ENCODE data around the gene FOXP1.

The FOXP1 gene

DNA sequence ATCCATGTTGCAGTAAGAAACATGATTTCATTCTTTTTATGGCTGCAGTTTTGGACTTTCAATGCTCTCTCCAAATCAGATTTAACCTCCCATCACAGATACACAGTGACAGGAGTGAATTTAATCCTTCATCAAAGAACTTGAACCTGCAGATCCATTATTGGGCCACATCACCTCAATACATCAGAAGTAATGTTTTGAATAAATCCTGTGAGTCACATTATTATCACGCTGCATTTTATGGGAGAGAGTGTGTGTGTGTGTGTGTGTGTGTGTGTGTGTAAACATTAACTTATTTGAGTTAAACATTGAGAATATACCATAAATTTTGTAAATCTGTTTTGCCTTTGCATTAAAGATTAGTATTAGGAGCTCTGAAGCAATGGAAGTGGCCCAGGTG, 316.7 kb downstream of the FOXP1 start:
- H3K36me3 Mint-ChIP-seq: no peaks in the 10 kb centered on the region
- H3K4me1 Mint-ChIP-seq: peaks cover 25% of the 10 kb centered on the region
- no peak overlapping the region for H3K4me3 Mint-ChIP-seq
- H3K27ac Mint-ChIP-seq: no peak overlapping the region
- ATAC-seq (no peak), DNase-seq (ENCODE audit: low spot score in 2 of 2) (no peak)
- H3K9me3 Mint-ChIP-seq: no peaks in the 10 kb centered on the region

DNA sequence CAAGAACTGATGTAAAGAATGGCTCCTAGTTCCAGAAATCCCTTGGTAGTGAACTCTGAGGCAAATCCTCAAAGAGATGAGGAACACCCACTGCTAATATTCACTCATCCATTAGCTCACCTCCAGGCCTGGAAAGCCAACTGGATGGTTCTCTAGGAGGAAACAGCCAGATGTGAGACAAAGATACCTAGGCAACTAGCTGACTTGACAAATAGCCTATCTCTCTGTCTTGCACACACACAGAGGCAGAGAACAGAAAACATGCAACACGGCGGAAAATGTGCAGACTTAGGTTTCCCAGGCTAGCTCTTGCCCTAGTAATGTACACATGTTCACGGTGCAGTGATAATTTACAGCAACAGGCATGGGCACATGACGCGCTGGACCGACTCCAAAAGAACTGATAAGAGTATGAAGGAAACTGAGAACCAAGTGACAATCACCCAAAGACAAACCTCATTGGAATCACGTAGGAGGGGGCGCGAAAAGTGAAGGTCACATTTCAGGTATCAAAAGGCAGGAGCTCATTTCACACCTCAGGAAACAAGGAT, 318.1 kb downstream of the FOXP1 start:
- Mint-ChIP-seq H3K36me3 (no peaks in the 10 kb centered on the region), H3K9me3 (no peaks in the 10 kb centered on the region), H3K4me1 (peaks cover 25% of the 10 kb centered on the region), H3K4me3 (no peak overlapping the region), H3K27ac (peak overlapping the region; percentile 14)
- no peak for DNase-seq (ENCODE audit: low spot score in 2 of 2)
- ATAC-seq: no peak

DNA sequence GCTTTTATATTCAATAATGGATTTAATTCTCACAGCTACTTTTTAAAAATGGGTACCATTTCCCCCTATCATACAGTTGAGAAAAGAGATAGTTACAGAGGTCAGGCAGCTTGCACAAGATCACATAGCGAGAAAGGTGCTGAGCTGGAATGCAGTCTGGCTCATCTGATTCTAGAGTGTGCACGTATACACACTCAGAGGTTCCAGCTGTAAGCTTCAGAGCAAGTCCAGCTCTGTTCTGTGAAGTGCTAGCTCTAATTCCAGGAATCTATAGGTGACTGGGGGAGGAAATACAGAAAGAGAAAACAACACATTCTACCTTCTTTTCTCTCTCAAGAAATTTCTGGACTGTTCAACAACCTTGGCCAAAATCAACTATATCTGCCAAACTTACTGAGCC, 318.7 kb downstream of the FOXP1 start:
- H3K27ac Mint-ChIP-seq: peak overlapping the region; percentile 14
- DNase-seq (ENCODE audit: low spot score in 2 of 2) (no peak), ATAC-seq (peak; percentile 54)
- no peaks in the 10 kb centered on the region for H3K36me3 Mint-ChIP-seq
- no peaks in the 10 kb centered on the region for H3K9me3 Mint-ChIP-seq
- peaks cover 25% of the 10 kb centered on the region for H3K4me1 Mint-ChIP-seq
- no peak overlapping the region for H3K4me3 Mint-ChIP-seq

DNA sequence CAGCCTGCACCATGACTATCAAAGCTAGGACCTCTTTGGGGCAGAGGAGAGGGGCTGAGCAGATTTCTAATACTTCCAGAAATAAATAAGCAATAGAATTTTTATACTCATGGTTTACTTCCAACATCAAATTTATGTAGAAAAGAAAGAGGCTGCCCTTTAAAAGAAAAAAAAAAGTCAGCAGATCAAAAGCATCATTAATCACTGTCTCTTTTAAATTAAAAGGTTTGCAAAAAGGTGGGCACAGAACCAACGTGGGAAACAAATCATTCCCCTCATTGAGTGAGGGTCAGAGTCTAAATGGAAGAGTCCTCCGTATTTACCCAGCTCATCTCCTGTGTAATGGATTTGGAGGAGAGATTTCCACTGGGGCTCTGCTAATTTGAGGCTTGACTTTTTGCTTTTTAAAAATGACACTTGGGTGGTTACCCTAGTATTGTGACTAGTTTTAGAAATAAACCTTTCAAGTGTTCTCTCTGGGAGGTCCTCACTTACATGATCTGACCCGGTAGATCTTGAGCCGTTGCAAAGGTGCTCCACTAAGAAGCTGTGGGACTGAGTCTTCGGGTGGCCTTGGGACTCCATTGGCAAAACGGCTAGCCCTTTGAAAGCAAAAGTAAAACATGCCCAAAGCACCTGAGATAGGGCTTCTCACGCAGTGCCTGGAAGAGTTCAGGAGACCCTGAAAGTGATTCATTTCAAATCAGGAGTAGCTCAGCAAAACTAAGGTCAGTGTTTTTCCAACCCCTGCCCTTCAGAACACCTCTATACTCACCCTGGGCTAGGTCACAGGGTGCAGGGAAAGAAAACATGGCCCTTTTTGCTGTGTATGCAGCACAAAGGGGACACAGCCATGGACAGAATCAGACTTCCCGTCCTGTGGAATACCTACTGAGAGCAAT, 320.9 kb downstream of the FOXP1 start:
- H3K9me3 Mint-ChIP-seq: no peaks in the 10 kb centered on the region
- DNase-seq (ENCODE audit: low spot score in 2 of 2) (no peak), ATAC-seq (no peak)
- peak overlapping the region; percentile 46 for H3K27ac Mint-ChIP-seq
- H3K4me1 Mint-ChIP-seq: peaks cover 35% of the 10 kb centered on the region
- H3K4me3 Mint-ChIP-seq: no peak overlapping the region
- H3K36me3 Mint-ChIP-seq: no peaks in the 10 kb centered on the region

DNA sequence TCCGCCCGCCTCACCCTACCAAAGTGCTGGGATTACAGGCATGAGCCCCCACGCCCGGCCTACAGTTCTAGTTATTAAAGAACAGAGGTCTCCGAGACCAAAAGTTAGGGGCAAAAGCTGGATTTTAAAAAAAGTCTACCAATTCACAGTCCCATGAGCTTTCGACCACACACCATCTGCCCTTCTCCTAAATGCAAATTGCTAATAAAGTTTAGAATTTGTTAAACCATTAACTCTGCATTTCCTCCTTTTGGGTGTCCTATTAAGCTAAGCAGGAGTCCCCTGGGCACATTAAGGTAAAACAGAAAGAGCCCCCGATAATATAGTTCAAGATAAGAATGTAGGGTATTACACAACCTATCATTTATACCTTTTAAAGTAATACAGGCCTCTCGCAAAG, 322.7 kb downstream of the FOXP1 start:
- Mint-ChIP-seq H3K4me1 (peaks cover 40% of the 10 kb centered on the region), H3K9me3 (no peaks in the 10 kb centered on the region), H3K36me3 (peaks cover 5% of the 10 kb centered on the region), H3K27ac (no peak overlapping the region), H3K4me3 (no peak overlapping the region)
- no peak for ATAC-seq
- no peak for DNase-seq (ENCODE audit: low spot score in 2 of 2)

DNA sequence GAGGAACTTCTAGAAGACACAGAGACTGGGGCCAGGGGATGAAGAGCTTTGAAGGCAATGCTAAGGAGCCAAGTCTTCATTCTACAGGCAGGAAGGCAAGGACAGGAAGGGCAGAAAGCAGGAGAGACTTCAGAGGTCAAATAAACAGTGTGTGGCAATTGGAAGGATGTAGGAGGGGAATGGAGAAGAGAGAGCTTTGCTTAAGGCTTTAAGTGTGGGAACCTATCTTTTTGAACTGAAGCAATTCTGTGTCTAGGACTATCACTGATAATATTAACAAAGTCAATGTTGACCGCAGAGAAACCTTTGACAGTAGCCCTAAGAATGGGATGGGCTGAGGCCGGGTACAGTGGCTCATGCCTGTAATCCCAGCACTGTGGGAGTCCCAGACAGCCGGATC, 325.0 kb downstream of the FOXP1 start:
- ATAC-seq: no peak
- Mint-ChIP-seq H3K27ac (no peak overlapping the region), H3K4me3 (no peak overlapping the region), H3K4me1 (peaks cover 23% of the 10 kb centered on the region), H3K9me3 (no peaks in the 10 kb centered on the region), H3K36me3 (peaks cover 5% of the 10 kb centered on the region)
- DNase-seq (ENCODE audit: low spot score in 2 of 2): no peak

DNA sequence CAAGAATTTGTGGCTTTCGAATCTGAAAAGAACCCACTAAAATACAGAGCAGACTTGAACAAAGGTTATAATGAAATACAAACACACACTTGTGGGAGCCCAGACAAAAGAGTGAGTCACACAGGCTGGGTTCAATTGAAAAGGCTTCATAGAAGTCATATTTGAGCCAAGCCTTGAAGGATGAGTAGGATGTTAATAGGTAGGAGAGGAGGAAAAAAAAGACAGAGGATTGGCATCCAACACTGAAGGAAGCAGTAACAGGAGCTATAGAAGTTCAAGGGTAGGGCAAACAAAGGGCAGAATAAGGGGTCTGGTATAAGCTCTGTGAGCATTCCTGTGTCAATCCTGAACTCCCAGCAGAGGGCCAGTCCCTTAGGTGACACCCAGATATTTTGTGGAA, 325.4 kb downstream of the FOXP1 start:
- DNase-seq (ENCODE audit: low spot score in 2 of 2) (no peak), ATAC-seq (no peak)
- no peak overlapping the region for H3K4me3 Mint-ChIP-seq

DNA sequence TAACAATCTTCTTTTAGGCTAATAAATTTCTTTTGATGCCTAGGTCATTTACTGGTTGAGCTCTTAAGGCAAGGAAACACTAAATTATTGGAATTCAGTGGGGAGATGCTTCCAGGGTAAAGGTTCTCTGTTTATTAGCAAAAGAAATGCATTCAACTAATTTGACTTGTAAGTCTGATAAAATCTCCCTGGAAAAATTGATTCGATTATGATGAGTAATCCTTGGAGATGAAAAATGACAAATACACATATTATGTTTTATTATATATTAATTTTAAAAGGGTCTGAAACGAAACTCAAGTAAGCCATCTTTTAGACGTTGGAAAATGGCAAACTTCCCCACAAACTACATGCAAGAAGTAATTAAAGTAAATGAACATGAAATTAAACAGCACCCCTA, 328.0 kb downstream of the FOXP1 start:
- H3K9me3 Mint-ChIP-seq: no peaks in the 10 kb centered on the region
- ATAC-seq (no peak), DNase-seq (ENCODE audit: low spot score in 2 of 2) (no peak)
- peaks cover 17% of the 10 kb centered on the region for H3K4me1 Mint-ChIP-seq
- no peak overlapping the region for H3K4me3 Mint-ChIP-seq
- H3K27ac Mint-ChIP-seq: no peak overlapping the region
- H3K36me3 Mint-ChIP-seq: peaks cover 5% of the 10 kb centered on the region

More for the DNA sequence above, 325.4 kb downstream of the FOXP1 start:
- no peaks in the 10 kb centered on the region for H3K9me3 Mint-ChIP-seq
- peaks cover 23% of the 10 kb centered on the region for H3K4me1 Mint-ChIP-seq
- no peak overlapping the region for H3K27ac Mint-ChIP-seq
- H3K36me3 Mint-ChIP-seq: peaks cover 5% of the 10 kb centered on the region

DNA sequence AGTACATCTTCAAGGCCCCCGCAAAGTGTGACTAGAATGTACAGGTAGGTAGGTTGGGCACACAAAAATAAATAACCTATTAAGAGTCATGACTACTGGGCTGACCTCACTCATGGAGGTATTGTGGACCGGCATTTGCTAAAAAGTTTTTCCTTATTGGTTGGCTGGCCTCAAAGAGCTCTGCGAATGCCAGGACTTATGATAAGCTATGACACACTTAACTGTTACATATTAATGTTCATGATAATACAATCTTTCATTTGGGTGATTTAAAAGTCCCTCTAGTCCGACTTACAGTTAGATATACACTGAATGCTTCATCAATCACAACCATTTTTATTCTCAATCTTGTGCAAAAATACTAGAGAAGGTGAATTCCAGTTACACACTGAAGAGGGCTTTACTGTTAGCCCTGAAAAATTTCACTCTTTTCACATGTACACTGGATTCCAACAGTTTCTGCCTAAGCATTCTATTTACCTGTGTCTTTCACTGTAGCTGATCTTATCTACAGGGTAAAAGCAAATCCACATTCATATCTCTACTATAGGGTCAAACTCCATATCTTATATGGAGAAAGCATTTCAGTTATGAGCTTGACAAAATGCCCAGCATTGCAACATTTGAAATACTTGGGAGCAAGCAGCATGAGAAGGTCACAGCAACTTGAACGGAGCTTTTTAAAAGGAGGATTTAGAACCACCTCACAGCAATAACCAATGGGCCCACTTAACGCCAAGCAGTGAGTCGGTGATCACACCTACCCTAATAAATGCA, 329.1 kb downstream of the FOXP1 start:
- no peak overlapping the region for H3K27ac Mint-ChIP-seq
- peaks cover 18% of the 10 kb centered on the region for H3K4me1 Mint-ChIP-seq
- ATAC-seq (no peak), DNase-seq (ENCODE audit: low spot score in 2 of 2) (no peak)
- H3K4me3 Mint-ChIP-seq: no peak overlapping the region
- H3K36me3 Mint-ChIP-seq: peaks cover 5% of the 10 kb centered on the region
- no peaks in the 10 kb centered on the region for H3K9me3 Mint-ChIP-seq

DNA sequence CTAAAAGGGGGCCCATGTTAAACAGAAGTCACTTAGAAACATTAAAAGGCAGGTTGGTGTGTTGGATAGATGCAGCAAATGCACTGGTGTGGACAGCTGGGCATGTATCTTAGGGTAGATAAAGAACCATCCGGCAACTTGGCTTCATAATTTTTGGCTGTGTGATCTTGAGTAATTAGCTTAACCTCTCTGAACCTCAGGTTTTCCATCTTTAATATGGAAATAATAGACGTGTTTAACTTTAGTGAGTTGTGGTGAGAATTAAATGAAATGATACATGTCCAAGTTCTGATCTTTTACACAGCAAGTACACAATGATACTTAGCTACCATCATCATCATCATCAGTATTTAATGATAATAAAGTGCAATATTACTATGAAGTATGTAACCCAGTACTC, 330.4 kb downstream of the FOXP1 start:
- Mint-ChIP-seq H3K36me3 (peaks cover 5% of the 10 kb centered on the region), H3K9me3 (no peaks in the 10 kb centered on the region), H3K27ac (no peak overlapping the region), H3K4me3 (no peak overlapping the region), H3K4me1 (peaks cover 17% of the 10 kb centered on the region)
- ATAC-seq (no peak), DNase-seq (ENCODE audit: low spot score in 2 of 2) (no peak)

DNA sequence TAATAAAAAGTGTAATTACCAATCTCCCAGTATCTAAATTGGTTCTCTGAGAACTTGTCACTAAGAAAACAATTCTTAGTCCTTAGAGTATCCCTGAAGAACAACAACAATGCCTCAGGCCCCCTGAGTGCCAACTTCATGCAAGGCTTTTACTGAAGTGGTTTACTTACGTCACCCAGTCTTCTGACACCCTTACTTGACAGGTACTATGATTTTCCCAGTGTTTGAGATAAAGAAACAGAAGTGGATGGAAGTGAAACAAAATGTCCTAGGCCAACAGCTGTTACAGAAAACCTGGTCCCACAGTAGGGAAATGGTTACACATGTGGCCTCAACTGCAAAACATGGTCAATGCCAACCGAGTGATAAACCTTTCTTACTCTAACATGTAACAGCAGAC, 331.1 kb downstream of the FOXP1 start:
- H3K27ac Mint-ChIP-seq: no peak overlapping the region
- H3K9me3 Mint-ChIP-seq: no peaks in the 10 kb centered on the region
- no peak overlapping the region for H3K4me3 Mint-ChIP-seq
- H3K36me3 Mint-ChIP-seq: peaks cover 5% of the 10 kb centered on the region
- ATAC-seq (no peak), DNase-seq (ENCODE audit: low spot score in 2 of 2) (no peak)
- H3K4me1 Mint-ChIP-seq: peaks cover 10% of the 10 kb centered on the region

DNA sequence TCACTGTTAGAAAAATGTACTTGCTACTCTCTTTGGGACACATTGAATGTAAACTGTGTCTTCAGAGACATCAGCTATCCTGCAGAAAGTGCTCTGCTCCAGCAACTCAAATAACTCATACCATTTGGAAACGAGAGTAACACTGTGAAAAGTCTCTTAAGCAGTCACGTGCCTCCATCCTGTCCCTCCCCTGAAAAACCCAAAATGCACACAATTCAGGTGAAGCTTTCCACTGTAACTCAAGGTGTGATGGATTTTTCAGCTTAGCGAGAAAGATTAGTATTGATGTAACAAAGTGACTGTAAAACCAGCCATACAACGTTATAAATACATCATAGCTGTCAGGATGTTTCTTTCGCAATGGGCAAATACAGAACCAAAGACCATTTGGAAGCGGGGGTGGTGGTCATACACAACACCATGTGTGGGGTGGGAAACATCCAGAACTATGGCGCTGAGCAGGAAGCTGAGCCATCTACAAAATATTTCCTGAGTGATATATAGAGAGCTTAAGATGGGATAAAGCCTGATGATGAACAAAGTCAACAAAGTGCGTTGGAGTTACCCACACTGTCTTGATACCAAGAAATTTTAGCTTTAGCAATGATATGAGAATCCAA, 332.3 kb downstream of the FOXP1 start:
- DNase-seq (ENCODE audit: low spot score in 2 of 2) (no peak), ATAC-seq (no peak)
- peaks cover 1% of the 10 kb centered on the region for H3K36me3 Mint-ChIP-seq
- no peak overlapping the region for H3K4me3 Mint-ChIP-seq
- H3K9me3 Mint-ChIP-seq: no peaks in the 10 kb centered on the region
- peaks cover 5% of the 10 kb centered on the region for H3K4me1 Mint-ChIP-seq
- no peak overlapping the region for H3K27ac Mint-ChIP-seq

DNA sequence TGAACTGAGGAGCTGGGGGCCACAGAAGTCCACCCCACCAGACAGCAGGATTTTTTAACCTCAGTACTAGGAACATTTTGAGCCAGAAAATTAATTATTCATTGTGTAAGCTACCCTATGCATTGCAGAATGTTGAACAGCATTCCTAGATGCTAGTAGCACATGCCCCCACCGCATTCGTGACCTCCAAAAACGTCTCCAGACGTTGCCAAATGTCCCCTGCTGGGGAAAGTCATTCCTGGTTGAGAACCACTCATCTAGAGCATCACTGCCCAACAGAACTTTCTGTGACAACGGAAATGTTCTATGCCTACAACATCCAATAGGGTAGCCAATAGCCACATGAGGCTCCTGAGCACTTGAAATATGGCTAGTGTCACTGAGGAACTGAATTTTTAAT, 333.5 kb downstream of the FOXP1 start:
- no peaks in the 10 kb centered on the region for H3K9me3 Mint-ChIP-seq
- DNase-seq (ENCODE audit: low spot score in 2 of 2): no peak
- H3K4me1 Mint-ChIP-seq: peaks cover 4% of the 10 kb centered on the region
- no peaks in the 10 kb centered on the region for H3K36me3 Mint-ChIP-seq
- ATAC-seq: no peak
- H3K27ac Mint-ChIP-seq: no peak overlapping the region
- H3K4me3 Mint-ChIP-seq: no peak overlapping the region

DNA sequence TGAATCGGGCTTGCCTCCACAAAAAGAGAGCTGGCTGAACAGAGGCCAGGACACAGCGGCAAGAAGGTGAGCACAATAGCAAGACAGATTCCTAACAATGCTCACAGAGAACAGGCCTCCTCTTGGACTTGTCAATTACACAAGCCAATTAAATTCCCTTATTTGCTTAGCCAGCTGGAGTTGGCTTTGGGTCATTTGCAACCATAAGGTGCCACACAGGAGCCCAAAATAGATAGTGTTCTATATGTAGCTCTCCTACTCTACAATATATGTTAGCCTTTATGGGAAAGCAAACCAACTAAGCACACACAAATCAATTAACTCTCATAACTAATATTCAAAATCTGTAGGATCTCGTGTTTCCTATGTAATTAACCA, 335.6 kb downstream of the FOXP1 start:
- ATAC-seq (no peak), DNase-seq (ENCODE audit: low spot score in 2 of 2) (no peak)
- no peaks in the 10 kb centered on the region for H3K36me3 Mint-ChIP-seq
- peaks cover 4% of the 10 kb centered on the region for H3K4me1 Mint-ChIP-seq
- H3K4me3 Mint-ChIP-seq: no peak overlapping the region
- H3K9me3 Mint-ChIP-seq: no peaks in the 10 kb centered on the region
- no peak overlapping the region for H3K27ac Mint-ChIP-seq

DNA sequence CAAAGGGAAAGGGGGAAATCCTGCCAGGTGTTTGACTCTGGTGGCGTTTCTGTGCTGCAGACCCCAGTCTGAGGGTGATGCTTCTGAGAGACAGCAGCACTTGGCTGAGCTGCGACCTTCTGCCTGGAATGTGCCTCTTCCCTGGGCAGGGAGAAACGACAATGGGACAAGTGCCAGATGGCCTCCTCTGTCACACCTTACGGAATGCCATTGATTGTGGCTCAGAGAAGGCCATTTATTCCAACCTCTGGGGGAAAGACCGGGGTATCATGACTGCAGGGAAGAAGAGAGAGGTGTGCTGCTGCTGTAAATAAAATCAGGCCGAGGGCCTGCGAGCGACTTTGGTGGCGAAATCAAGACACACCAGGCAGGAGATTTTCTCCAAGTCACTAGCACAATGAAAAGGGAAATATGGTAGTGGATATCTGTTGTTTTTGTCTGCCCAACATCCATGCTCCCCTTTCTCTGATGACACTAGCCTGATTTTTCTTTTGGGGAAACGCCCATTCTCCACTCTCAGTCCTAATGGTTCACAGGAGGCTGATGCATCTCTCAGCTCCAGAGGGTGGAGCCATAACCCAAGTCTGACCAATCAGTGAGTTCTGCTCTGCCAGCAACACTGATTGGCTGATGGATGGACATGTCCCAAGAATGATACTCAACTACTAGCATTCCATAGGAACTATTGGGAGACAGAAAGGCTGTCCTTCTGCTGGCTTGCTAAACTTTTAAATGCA, 336.1 kb downstream of the FOXP1 start:
- no peaks in the 10 kb centered on the region for H3K36me3 Mint-ChIP-seq
- H3K27ac Mint-ChIP-seq: no peak overlapping the region
- DNase-seq (ENCODE audit: low spot score in 2 of 2): no peak
- H3K9me3 Mint-ChIP-seq: no peaks in the 10 kb centered on the region
- no peak for ATAC-seq
- H3K4me3 Mint-ChIP-seq: no peak overlapping the region
- H3K4me1 Mint-ChIP-seq: peaks cover 4% of the 10 kb centered on the region

Data from stimulated activated effector memory CD8-positive, alpha-beta T cell treated with anti-CD3 and anti-CD28 coated beads, Interleukin-12 subunit alpha, Interleukin-12 subunit beta, amount 100 ng/mL, for 72 hours (primary cell).